Measurements from ENCODE around the gene RPL13A.
"Not testable (repeated sequence)": the region's sequence is repeated elsewhere in the genome, so short reads cannot be mapped to it uniquely, and the experiment has no call there.

RPL13A gene

GRCh38 chr19:49458567-49458903, 28.9 kb upstream of the RPL13A start:
- DNase-seq = no peak

DNA sequence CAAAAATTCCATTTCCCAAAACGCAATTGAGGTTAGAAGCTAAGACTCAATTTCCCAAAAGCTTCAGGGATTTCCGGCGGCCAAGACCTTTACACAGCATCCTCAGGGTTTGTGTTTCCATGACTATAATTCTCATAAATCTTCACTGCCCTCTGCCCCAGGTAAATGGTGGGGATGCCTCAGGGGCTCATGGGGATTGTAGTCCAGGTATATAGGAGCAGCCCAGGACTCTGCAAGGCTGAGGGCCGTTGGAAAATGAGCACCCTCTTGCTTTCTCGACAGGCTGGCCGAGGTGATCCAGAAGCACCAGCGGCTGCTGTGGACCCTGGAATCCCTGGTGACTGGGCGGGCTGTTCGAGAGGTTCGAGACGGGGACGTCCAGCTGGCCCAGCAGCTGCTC, 28.0 kb upstream of the RPL13A start:
- DNase-seq = no peak

- DNase-seq = not testable (repeated sequence)
Observed at GRCh38 chr19:49461130-49461529, 26.3 kb upstream of the RPL13A start.

DNA sequence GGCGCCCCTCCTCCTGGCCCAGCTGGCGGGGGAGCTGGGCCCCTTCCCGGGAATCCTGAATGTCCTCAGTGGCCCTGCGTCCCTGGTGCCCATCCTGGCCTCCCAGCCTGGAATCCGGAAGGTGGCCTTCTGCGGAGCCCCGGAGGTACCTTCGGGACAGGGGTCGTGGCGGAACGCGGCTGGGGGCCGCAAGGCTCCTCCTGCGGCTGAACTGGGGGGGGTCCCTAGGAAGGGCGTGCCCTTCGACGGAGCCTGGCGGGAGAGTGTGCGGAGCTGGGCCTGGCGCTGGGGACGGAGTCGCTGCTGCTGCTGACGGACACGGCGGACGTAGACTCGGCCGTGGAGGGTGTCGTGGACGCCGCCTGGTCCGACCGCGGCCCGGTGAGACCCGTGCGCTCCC, 25.8 kb upstream of the RPL13A start:
- no peak for DNase-seq

GRCh38 chr19:49462492-49462891, 24.9 kb upstream of the RPL13A start:
- DNase-seq = no peak

- no peak for DNase-seq
Observed at GRCh38 chr19:49463960-49464740, 23.3 kb upstream of the RPL13A start.

DNA sequence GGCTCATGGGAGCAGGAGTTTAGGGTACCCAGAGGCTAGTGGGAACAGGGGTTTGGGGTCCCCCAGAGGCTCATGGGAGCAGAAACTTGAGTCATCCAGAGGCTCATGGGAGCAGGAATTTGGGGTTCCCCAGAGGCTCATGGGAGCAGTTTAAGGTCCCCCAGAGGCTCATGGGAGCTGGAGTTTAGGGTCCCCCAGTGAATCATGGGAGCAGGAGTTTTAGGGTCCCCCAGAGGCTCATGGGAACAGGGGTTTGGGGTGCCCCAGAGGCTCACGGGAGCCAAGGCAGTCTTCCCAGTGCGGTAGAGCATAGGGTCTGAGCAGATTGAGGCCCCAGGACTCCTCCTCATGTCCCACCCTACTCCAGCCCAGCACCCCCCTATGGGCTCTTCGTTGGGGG, 22.0 kb upstream of the RPL13A start:
- DNase-seq = no peak

GRCh38 chr19:49468199-49468598, 19.2 kb upstream of the RPL13A start:
- no peak for DNase-seq

- DNase-seq = no peak
Observed at GRCh38 chr19:49468746-49469447, 18.5 kb upstream of the RPL13A start.

- peak; percentile 52 for DNase-seq
Observed at GRCh38 chr19:49469828-49470614, 17.4 kb upstream of the RPL13A start.

DNA sequence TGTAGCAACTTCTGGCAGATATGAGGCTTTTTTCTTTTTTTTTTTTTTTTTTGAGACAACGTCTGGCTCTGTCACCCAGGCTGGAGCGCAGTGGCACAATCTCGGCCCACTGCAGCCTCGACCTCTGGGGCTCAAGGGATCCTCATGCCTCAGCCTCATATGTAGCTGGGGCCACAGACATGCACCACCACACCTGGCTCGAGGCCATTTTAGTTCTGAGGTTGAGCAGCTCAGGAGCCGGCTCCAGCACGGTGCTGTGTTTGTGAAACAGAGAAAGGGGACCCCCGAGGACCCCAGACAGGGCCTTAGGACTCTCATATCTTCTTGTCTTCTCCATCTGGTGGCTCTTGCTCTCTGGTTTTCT, 16.8 kb upstream of the RPL13A start:
- no peak for DNase-seq

DNA sequence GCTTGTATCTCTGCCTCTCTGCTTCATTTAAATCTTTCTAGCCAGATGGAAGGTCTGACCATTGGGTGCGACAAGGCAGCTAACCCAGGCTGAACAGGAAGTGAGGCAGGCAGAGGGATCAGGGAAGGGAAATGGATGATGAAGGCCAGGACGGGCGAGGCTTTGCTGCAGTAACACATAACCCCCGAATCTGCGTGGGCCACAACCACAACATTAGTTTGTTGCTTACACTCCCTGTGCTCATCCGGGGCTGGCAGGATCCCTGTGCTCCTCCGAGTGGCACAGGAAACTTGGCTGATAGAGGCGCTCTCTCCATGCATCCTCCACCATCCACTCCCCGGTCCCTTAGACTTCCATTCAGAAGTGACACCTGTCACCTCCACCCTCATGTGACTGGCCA, 14.5 kb upstream of the RPL13A start:
- DNase-seq = no peak

- not testable (repeated sequence) for DNase-seq
Observed at GRCh38 chr19:49473501-49473867, 13.9 kb upstream of the RPL13A start.

GRCh38 chr19:49473868-49474541, 13.4 kb upstream of the RPL13A start, which contains the start of gene FLT3LG:
FLT3LG (plus strand) TSS chr19:49474215; CDS start chr19:49474640, 425 bp downstream.
- DNase-seq = peak; percentile 89

- no peak for DNase-seq
Observed at GRCh38 chr19:49474542-49474924, 12.9 kb upstream of the RPL13A start.

DNA sequence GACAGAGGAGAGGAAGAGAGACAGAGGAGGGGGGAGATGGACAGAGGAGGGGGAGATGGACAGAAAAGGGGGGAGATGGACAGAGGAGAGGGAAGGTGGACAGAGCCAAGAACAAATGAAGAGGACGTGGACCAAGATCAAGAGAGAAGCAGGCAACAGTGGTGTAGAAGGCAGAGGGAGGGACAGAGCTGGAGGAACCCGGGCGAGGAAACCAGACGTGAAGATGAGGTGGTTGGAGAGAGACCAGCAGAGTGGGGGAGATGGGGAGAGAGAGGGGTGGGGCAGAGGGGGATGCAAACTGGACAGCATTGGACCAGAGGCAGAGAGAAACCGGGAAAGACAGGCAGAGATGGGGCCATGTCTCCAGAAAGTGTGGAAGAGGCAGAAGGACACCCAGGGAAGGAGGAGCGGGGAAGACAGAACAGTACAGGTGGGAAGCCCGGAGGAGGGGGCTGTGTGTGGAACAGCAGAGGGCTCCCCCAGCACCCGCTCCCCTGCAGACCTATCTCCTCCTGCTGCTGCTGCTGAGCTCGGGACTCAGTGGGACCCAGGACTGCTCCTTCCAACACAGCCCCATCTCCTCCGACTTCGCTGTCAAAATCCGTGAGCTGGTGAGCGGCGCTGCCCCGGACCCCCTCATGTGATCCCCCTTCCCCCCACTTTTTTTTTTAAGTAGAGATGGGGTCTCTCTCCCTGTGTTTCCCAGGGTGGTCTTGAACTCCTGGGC, 12.1 kb upstream of the RPL13A start:
- no peak for DNase-seq

GRCh38 chr19:49475995-49476880, 11.2 kb upstream of the RPL13A start:
- DNase-seq = no peak

GRCh38 chr19:49479975-49480628, 7.3 kb upstream of the RPL13A start:
- no peak for DNase-seq

DNA sequence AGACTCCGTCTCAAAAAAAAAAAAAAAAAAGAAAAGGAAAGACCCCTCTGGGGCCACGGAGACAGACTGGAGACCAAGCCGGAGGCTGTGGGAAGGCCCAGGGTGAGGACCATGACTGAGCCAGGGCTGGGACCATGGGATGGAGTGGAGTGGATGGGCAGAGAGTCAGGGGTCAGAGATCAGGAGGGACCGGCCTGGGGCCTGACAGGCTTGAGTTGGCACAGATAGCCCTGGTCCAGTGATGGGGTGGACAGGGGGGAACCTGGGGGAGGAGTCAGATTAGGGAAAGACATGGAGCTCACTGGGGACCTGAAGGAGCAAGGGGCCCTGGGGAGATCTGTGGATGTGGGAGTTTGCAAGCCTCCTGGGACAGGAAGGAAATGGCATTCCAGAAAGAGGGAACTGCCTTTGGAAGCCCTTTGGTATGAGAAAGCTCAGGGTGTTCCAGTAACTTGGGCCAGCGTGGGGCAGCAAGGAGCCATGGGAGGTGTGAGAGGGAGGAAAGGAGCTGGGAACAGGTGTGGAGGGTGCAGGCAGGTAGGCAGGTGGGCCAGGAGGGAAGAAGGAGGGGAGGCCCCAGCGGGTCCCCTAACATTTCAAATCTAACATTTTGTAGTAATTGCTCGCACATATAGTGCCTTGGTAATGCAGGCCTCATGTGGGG, 6.3 kb upstream of the RPL13A start:
- DNase-seq = no peak

DNA sequence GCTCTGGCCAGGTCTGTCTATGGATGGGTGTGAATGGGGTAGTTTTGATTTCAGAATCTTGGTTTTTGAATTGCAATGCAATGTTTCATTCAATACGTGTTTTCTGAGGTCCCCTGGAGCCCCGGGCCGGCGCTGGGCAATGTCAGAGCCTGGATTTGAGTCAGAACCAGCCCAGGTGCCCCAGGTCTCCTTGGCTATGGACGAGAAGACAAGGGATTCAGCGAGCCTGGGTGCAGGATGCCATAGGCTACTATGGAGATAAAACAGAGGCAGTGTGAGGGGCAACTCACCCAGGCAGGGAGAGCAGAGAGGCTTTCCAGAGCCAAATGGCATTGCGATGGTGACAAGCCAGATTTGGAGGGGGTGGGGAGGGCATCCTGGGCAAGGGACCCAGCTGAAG, 1.2 kb upstream of the RPL13A start:
- DNase-seq = no peak
